ENCODE data around the gene LPIN2.

DNA sequence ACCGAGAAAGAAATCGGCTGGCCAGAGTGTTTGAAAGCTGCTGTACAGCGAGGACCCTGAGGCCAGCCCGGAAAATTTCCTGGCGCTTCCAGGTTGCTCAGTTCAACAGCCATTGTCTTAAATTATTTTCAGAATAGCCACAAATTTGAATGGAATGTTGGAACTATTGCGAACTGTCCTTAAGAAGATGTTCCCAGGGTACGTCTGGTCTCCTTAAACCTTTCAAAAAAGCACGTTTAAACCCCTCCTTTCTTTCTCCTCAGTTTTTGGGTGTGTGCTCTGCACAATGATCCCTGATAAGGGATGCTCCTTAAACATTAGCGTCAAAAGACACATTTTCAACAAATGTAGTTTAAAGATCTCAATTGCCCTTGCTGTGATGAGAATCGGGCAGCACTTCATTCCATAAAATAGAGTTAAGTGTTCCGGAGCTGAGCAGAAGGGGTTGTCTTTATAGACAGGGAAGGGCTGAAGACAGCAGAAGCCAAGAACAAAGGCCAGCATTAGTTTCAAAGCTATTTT is 14.5 kb upstream of the LPIN2 start:
- TF ChIP-seq, protein P1, sequence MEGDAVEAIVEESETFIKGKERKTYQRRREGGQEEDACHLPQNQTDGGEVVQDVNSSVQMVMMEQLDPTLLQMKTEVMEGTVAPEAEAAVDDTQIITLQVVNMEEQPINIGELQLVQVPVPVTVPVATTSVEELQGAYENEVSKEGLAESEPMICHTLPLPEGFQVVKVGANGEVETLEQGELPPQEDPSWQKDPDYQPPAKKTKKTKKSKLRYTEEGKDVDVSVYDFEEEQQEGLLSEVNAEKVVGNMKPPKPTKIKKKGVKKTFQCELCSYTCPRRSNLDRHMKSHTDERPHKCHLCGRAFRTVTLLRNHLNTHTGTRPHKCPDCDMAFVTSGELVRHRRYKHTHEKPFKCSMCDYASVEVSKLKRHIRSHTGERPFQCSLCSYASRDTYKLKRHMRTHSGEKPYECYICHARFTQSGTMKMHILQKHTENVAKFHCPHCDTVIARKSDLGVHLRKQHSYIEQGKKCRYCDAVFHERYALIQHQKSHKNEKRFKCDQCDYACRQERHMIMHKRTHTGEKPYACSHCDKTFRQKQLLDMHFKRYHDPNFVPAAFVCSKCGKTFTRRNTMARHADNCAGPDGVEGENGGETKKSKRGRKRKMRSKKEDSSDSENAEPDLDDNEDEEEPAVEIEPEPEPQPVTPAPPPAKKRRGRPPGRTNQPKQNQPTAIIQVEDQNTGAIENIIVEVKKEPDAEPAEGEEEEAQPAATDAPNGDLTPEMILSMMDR (IDR thresholded peaks at IDR 0.05 in 4 of 5, conservative IDR thresholded peaks at IDR 0.05 in 1 of 5), result no peak
- no peak for TF ChIP-seq POLR2A (IDR thresholded peaks at IDR 0.05)

Data from gastrocnemius medialis (tissue), 4 donors.